Measurements from ENCODE around the gene CIAO3. TPM values are rescaled to one million over a fixed set of nuclear protein-coding genes. Genes with fewer than 3 reads are reported as not detected.

CIAO3 gene
- total RNA-seq, 1 experiment from 2014 or later = 44.5 TPM

GRCh38 chr16:761625-762513 is 21.1 kb upstream of the CIAO3 start:
- H3K27me3 Mint-ChIP-seq (ENCODE audit: insufficient read depth, unreplicated experiment) = no peaks in the 10 kb centered on the region
- no peaks in the 10 kb centered on the region for H3K4me1 Mint-ChIP-seq (ENCODE audit: low read depth, unreplicated experiment)
- ChIA-PET POLR2A (interaction anchor here (0.6 kb wide), 1 partner anchor 1667 kb away, joined by 5 read pairs; no protein-coding TSS in a partner anchor), CTCF (interaction anchor here (0.6 kb wide), 2 partner anchors 9 to 25 kb away, joined by 3 to 6 read pairs; no protein-coding TSS in a partner anchor)
- H3K27me3 ChIP-seq (replicated peaks; ENCODE audit: control insufficient read depth, insufficient read depth, low read length) = no peaks in the 10 kb centered on the region
- intact Hi-C loops (cut with micrococcal nuclease; ENCODE audit: unreplicated experiment) = no loop called here
- BruUV-seq (replicated peaks) = no TSS peak
- H3K9me3 Mint-ChIP-seq (ENCODE audit: unreplicated experiment) = no peaks in the 10 kb centered on the region
- no peaks in the 10 kb centered on the region for H3K9me3 ChIP-seq
- H3K36me3 ChIP-seq (ENCODE audit: control insufficient read depth, insufficient read depth, low read length) = no peaks in the 10 kb centered on the region
- DNase-seq = no peak
- H3K36me3 Mint-ChIP-seq (ENCODE audit: insufficient read depth, unreplicated experiment) = peaks cover 6% of the 10 kb centered on the region
- no peak overlapping the region for H3K4me3 ChIP-seq (ENCODE audit: low read depth, low read length)
- no peak overlapping the region for H3K4me3 Mint-ChIP-seq (ENCODE audit: unreplicated experiment)
- peaks cover 25% of the 10 kb centered on the region for H3K4me1 ChIP-seq
- TF ChIP-seq CTCF (IDR thresholded peaks at IDR 0.05; ENCODE audit: insufficient read depth in 1 of 2, low read depth in 1 of 2, low read length in 1 of 2, severe bottlenecking in 1 of 2, unreplicated experiment in 1 of 2) = no peak
- H3K27ac Mint-ChIP-seq (ENCODE audit: unreplicated experiment) = no peak overlapping the region

GRCh38 chr16:760545-761343 is 19.9 kb upstream of the CIAO3 start, which contains the start of gene MSLN:
Gene MSLN (plus strand): TSS chr16:760734. CDS start chr16:762681, 1,947 bp downstream.
- TF ChIP-seq CTCF (IDR thresholded peaks at IDR 0.05; ENCODE audit: insufficient read depth in 1 of 2, low read depth in 1 of 2, low read length in 1 of 2, severe bottlenecking in 1 of 2, unreplicated experiment in 1 of 2) = no peak
- ChIA-PET POLR2A (interaction anchor here (0.6 kb wide), 1 partner anchor 1668 kb away, joined by 5 read pairs; no protein-coding TSS in a partner anchor), CTCF (no interaction called here)
- Mint-ChIP-seq H3K4me3 (ENCODE audit: unreplicated experiment) (no peak within 1 kb of the TSS), H3K27me3 (ENCODE audit: insufficient read depth, unreplicated experiment) (no peaks in the 10 kb centered on the region), H3K36me3 (ENCODE audit: insufficient read depth, unreplicated experiment) (peaks cover 6% of the 10 kb centered on the region), H3K4me1 (ENCODE audit: low read depth, unreplicated experiment) (no peaks in the 10 kb centered on the region), H3K27ac (ENCODE audit: unreplicated experiment) (peak within 1 kb of the TSS; percentile 50), H3K9me3 (ENCODE audit: unreplicated experiment) (no peaks in the 10 kb centered on the region)
- H3K4me3 ChIP-seq (ENCODE audit: low read depth, low read length) = no peak within 1 kb of the TSS
- DNase-seq = no peak
- no peaks in the 10 kb centered on the region for H3K27me3 ChIP-seq (replicated peaks; ENCODE audit: control insufficient read depth, insufficient read depth, low read length)
- no TSS peak for BruUV-seq (replicated peaks)
- H3K9me3 ChIP-seq = no peaks in the 10 kb centered on the region
- H3K4me1 ChIP-seq = peaks cover 25% of the 10 kb centered on the region
- intact Hi-C loops (cut with micrococcal nuclease; ENCODE audit: unreplicated experiment) = no loop called here
- H3K36me3 ChIP-seq (ENCODE audit: control insufficient read depth, insufficient read depth, low read length) = no peaks in the 10 kb centered on the region

- Histone ChIP-seq H3K9me3 (no peaks in the 10 kb centered on the region), H3K27me3 (replicated peaks; ENCODE audit: control insufficient read depth, insufficient read depth, low read length) (no peaks in the 10 kb centered on the region), H3K4me3 (ENCODE audit: low read depth, low read length) (no peak overlapping the region), H3K36me3 (ENCODE audit: control insufficient read depth, insufficient read depth, low read length) (no peaks in the 10 kb centered on the region), H3K4me1 (peaks cover 25% of the 10 kb centered on the region)
- H3K27me3 Mint-ChIP-seq (ENCODE audit: insufficient read depth, unreplicated experiment) = no peaks in the 10 kb centered on the region
- intact Hi-C loops (cut with micrococcal nuclease; ENCODE audit: unreplicated experiment) = no loop called here
- CTCF ChIA-PET = no interaction called here
- no peaks in the 10 kb centered on the region for H3K9me3 Mint-ChIP-seq (ENCODE audit: unreplicated experiment)
- H3K4me3 Mint-ChIP-seq (ENCODE audit: unreplicated experiment) = no peak overlapping the region
- peaks cover 6% of the 10 kb centered on the region for H3K36me3 Mint-ChIP-seq (ENCODE audit: insufficient read depth, unreplicated experiment)
- POLR2A ChIA-PET = no interaction called here
- DNase-seq = no peak
- TF ChIP-seq CTCF (IDR thresholded peaks at IDR 0.05; ENCODE audit: insufficient read depth in 1 of 2, low read depth in 1 of 2, low read length in 1 of 2, severe bottlenecking in 1 of 2, unreplicated experiment in 1 of 2) = no peak
- H3K27ac Mint-ChIP-seq (ENCODE audit: unreplicated experiment) = peak overlapping the region; percentile 50
- no TSS peak for BruUV-seq (replicated peaks)
- H3K4me1 Mint-ChIP-seq (ENCODE audit: low read depth, unreplicated experiment) = no peaks in the 10 kb centered on the region
Observed at GRCh38 chr16:760065-760464, 19.3 kb upstream of the CIAO3 start.
